GM21526 (cell line): ENCODE results near the gene GHSR.

ENCODE experiments used
- ATAC-seq: cut with Tn5 transposase; IDR thresholded peaks from one replicate; pipeline ENCODE4 v1.9.1; 2021; ENCODE audit warnings: moderate library complexity; ENCODE audit not compliant: unreplicated experiment, low FRiP score

The GHSR gene

DNA sequence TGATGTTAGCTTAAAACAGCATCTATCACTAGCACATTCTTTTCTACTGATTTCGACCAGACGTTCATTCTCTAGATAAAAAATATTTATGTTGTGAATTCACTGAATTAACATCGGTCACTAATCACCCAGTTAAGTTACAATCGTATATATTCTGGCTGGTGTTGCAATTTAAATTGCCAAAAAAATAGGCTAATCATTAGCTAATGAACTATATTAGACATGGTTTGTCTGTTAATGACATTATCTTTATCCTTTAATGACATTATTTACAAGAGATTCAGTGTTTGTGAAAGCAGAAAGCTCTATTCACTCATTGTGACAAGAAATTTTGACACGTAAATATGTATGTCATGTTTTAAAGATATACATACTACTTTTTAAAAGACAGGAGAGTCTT is 6.7 kb downstream of the GHSR start:
- ATAC-seq, result no peak

DNA sequence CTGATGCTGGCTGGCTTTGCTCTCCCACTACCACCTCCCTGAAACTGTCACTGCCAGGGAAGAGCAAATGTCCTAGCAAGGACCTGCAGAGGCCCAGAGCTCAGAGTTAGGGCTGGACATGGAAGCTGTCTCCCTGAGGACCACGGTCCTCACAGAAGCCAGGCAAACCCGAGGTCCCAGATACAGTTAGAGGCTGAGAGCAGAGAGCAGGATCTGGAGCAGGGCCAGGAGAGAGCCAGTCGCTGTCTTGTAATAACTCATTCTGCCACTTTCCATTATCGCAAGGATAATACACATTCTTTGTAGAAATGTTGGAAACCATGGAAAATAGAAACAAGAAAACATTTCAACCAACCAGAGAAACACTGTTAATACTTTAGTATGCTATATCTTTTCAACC is 10.1 kb downstream of the GHSR start:
- no peak for ATAC-seq

DNA sequence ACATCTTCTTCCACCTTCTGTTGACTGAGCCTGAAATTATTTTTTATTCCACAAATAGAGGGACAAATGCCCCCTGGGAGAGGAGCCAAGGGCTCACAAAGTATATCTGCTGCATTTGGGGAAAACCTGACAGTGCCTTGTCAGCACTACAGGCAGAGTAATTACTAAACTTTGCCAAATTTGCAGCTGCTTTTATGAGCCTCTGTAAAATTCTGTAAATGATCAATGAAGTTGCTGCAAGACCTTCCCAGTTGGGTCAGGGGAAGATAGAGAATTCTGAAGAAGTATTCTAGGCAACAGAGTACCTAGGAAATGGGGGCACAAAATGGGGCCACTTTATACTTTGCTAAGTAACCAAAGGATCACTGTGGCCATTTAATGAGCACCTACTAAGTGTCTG is 10.5 kb downstream of the GHSR start:
- no peak for ATAC-seq

DNA sequence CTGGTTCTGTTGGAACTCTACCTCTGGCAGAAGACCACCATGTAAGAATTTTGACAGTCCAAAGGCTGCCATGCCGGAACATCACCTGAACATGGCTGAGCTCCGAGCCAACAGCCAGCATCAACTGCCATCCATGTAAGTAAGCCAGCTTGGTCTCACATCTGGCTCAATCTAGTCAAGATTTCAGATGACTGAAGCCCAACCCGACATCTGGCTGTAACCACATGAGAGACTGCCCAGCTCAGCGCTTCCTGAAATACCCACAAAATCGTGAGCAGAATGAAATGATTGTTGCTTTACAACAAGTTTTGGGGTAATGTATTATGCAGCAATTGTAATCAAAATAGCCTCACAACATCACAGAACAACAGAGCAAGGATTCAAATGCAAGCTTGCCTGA is 32.9 kb downstream of the GHSR start:
- no peak for ATAC-seq

DNA sequence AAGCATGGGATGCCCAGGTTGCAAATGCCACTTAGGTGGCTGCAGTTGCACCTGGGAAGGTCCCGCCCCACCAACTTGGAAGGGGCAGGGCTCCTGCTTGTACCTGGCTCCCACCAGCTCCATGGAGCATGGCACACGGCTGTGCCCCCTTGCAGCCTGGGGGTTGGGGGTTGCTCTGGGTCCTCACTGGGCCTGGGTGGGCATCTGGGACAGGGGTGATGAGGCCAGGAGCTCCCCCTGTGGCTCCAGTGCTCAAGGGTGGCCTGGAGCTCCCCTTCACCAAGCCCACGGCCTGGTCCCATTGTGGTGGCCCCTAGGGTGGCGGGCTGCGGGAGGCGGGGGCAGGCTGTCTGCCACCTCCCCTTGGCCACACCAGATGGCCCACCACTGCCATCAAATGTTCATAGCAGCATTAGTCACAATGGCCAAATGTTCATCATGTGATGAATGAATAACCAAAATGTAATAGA is 36.7 kb downstream of the GHSR start:
- no peak for ATAC-seq

DNA sequence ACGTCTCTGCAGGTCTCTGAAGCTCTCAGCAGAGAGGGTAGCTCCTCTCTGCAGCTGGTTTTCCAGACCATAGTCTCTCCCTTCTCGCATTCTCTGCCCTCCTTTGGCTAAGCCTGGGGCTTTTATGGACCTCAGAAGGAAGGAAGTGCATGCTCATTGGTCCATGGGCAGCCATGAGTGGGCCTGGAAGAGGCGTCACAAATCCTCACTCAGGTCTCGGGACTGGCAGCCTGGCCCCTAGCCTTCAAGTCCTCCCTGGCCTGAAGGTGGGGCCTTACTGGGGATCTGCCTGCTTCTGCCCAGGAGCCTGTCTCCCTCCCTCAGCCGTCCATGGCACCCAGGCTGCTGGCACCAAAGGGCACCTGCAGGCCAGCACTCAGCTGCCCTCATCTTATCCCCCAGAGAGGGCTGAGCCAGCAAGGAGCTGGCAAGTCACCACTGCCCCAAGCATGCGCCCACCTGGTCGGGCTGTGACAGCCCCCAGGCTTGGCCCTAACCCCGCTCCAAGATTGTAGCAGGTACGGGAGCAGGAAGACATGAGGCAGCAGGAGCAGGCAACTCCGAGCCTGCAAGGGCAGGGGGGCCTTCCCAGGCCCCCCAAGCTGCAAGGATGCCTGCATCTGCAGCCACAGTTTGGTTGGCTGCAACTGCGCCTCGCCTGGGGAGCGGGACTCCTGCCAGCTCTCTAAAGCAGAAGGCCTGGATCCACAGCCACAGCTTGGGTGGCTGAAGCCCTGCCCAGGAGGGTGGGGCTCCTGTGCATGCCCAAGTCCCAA is 37.4 kb downstream of the GHSR start:
- ATAC-seq, result no peak

DNA sequence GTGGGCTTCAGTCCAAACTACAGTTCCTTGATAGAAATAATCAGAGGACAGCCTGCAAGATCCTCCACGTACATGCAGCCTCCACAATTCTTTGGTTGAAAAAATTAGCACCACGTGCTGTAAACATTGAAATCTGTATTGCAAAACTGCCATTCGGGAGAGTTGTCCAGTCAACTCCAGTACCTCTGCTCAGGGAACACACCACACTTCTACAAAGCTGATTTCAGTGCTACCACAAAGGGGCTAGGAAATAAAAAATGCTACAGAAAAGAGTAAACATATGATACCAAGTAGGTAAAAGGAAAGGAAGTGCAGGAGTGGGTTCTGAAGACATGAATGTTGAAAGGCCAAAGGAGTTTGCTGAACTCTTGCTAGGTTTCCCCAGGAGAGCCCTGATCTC is 40.4 kb downstream of the GHSR start:
- ATAC-seq, result no peak

DNA sequence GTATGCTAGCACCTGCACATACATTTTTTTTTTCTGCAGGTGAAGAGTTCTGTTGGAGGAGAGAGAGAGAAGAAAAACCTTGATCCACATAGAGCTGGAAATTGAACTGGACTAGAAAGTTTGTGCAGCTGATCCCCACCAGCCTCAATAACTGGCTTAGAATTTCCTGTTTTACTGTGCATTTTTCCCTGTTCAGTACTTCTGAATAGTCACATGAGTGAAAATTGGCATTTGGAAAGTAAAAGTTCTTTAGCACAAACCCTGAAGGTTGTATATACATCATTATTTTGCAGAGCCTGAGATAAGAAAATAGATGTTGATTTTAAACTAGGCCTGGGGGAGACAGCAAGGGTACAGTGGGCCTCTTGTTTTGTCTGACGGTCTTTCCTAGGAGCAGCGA is 42.3 kb downstream of the GHSR start:
- no peak for ATAC-seq

DNA sequence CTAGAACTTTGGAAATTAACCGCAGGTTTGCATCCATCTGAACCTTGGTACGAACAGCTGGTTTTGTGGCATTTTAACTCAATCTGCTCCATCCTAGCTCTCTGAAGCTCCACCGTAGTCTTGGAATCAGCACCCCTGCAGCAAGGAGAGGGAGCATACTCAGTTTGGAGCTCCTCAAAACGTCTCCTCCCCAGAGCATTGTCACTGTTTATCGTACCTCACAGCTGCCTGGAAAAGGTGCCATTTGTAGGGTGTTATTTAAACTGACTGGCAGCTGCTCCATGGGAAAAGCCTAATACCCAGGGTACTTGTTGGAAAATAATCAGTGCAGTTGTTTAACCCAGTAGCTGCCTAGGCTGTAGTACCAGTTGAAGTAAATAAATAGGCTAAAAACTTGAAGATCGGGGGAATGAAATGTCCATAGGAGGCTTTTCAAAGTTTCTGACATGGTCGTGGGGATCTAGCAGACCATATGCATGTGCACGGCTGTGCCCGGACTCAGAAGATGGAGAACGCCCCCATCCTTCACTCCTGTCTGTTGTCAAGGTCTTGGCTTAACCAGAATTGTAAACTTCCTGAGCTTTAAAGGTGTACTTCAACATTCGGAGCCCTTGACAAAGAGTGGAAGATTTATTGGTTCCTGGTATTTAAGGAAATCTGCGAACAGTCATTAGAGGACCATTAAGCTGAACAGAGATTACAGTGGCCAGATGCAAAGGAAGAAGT is 43.9 kb downstream of the GHSR start:
- no peak for ATAC-seq

DNA sequence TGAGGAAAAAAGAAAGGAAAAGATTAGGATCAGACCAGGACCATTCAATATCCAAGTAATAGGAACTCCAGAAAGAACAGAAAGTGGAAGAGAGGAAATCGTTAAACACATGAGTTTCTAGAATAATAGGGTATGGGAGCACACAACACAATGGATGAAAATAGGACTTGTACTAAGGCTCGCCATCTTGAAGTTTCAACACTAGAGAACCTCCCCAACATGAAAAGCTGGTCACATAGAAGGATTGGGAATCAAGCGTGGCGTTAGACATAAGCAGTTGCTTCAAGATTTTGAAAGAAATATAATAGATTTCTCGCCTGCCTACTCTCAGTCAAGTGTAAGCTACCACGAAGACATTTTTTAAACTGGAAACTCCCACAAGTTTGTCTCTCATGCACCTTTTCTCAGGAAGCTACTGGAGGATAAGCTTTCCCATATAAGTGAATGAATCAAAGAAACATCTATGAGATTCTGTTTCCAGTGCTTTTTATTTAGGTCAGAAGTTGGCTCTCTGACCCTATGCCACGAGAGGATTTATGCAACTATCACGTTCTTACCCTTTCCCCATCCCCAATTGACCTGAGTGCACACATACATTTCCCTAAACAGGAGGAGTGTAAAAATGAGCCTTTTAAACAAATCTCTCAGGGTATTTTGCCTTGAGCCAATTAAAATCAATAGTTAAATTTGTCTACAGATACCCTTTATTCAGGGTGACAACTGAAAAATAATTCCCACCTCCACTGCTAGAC is 45.2 kb downstream of the GHSR start:
- ATAC-seq, result no peak

DNA sequence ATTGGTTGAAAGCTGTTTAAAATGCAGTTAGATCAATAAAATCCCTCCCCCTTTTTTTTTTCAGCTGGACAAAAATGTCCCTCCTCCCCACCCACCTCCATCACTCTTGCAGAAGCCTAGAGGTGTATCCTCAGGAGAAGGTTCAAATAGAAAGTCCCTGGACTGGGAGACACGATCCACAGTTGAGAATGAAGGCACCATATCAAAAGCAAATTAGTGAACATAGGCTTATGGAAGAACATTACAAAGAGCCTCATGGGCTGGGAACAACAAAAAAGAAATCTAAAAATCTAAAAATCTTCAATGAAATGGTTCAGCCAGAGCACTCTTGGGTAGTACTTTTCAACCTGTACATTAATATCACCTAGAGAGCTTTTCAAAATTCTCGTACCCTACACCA is 46.2 kb downstream of the GHSR start:
- no peak for ATAC-seq

DNA sequence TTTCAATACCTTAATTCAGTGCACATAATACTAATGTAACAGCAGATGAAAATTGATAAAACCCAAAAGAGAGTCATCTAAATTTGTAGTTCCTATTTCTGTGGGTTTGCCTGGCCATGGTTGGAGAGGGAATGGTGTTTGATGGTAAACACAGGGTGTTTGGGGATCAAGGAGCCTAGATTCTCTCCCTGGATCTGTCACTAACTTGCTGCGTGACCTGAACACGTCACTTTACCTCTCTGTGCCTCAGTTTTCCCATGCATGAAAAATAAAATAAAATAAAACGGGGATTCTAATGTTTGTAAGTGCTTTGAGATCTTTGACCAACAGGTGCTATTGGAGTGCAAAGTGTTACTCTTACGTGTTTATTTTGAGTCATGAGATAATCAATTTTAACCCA is 49.8 kb downstream of the GHSR start:
- ATAC-seq, result no peak

DNA sequence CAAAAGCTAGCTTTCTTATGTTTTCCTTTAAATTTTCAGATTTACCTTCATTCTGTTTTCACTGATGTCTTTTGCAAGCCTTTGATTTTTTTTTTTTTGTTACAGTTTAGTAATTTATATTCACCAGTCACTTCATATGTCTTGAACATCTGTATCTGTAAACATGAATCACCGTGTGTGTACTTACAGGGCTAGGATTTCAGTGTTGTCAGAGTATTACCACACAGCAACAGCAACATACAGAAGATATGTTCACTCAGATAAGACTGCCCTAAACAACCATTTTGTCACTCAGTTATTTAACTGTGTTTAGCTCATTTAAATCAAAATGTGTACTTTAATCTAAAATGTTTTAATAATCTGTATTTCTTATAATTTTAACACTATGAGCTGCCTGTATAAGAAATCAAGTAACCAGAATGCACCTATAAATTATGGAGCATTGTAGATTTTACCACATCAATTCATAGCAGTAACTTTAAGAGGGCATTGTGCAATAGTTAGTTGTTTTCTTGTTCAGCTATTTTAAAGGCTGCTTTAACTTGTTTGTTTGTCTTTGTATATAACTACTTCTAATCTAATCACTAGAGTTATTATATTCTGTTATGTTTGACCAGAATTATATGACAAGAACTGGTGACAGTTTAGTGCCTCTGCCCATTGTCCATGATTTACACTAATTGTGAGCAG is 50.4 kb downstream of the GHSR start:
- no peak for ATAC-seq

DNA sequence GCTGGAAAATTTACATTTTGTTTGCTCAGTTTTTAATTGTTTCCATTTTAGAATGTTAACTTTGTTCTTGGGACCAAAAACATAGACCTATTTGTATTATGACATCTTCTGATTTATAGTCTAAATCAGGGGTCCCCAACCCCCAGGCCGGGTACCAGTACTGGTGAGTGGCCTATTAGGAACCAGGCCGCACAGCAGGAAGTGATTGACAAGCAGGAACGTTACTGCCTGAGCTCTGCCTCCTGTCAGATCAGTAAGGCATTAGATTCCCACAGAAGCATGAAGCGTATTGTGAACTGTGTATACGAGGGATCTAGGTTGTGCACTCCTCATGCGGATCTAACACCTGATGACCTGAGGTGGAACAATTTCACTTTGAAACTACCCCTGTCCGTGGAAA is 51.9 kb downstream of the GHSR start:
- ATAC-seq, result no peak

DNA sequence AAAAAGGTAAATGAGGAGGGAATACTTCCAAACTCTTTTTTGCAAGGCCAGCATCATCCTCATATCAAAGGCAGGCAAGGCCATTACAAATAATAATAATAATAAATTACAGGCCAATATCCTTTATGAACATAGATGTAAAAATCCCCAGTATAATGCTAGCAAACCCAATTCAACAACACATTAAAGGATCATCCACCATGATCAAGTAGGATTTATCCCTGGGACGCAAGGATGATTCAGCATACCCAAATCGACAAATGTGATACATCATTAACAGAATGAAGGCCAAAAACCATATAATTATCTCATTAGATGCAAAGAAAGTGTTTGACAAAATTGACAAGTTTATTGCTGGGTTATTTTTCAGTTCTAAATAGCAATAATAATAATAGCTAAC is 53.6 kb downstream of the GHSR start:
- ATAC-seq, result no peak
